Subcutaneous preadipocyte (primary cell): Measurements from ENCODE around the gene THBS4. TPM values are rescaled to one million over a fixed set of nuclear protein-coding genes. Genes with fewer than 3 reads are reported as not detected.

Experiments used
- small RNA-seq: library from RNA; depleted of rRNA; stranded (forward); fragments of <200 nt; gene quantifications from one replicate; pipeline ENCODE3, GENCODE V24; 2012
- total RNA-seq: library from RNA; depleted of rRNA; stranded (reverse); fragments of >200 nt; gene quantifications from 2 replicates; pipeline ENCODE4 v1.2.3, GENCODE V29; 2012

The THBS4 gene
- total RNA-seq: 0.37 and 0.59 TPM in 2 replicates

GRCh38 chr5:80034962-80035821 is at the start of gene THBS4:
Gene THBS4 (plus strand): TSS chr5:80035348. CDS start chr5:80035538, 190 bp downstream.

GRCh38 chr5:79990598-79991507 is 44.3 kb upstream of the THBS4 start, which contains the start of gene MTX3:
Gene MTX3 (minus strand): TSS chr5:79991262. CDS start chr5:79991238, 24 bp downstream.

Small RNA genes lying within 50 kb of the gene (small RNA-seq; reads per million reads assigned to genes)
- not detected for gene TRMT112P2

Other genes with a start within 250 kb of the THBS4 start
- 9.6 and 11.5 TPM in 2 replicates for gene MTX3, start 44.1 kb upstream of the THBS4 start, total RNA-seq
- gene SERINC5, start 220.7 kb downstream of the THBS4 start, total RNA-seq: 10.3 and 12.1 TPM in 2 replicates